Measurements from ENCODE around the gene CDH8. TPM values are rescaled to one million over a fixed set of nuclear protein-coding genes. Genes with fewer than 3 reads are reported as not detected.

Gene CDH8
- not detected for total RNA-seq

GRCh38 chr16:62036101-62036801 lies at the start of gene CDH8:
Gene CDH8, minus strand, starts transcription at chr16:62036438. Its CDS starts 15,035 bp downstream, at chr16:62021403.
- Mint-ChIP-seq H3K36me3 (ENCODE audit: insufficient read depth in 2 of 2) (peaks cover 1 to 5% of the 10 kb centered on the region in 2 donors), H3K27me3 (ENCODE audit: low read depth) (peaks cover 14% of the 10 kb centered on the region), H3K9me3 (peaks cover 1 to 3% of the 10 kb centered on the region in 2 donors), H3K4me1 (ENCODE audit: low read depth) (peaks cover 5% of the 10 kb centered on the region), H3K4me3 (no peak within 1 kb of the TSS), H3K27ac (no peak within 1 kb of the TSS)
- no peak for DNase-seq
- ATAC-seq (replicated peaks in 1 of 2), result no peak

GRCh38 chr16:62079236-62079635 lies 43.0 kb upstream of the CDH8 start:
- H3K9me3 Mint-ChIP-seq, result peaks cover 9 to 11% of the 10 kb centered on the region in 2 donors
- H3K4me1 Mint-ChIP-seq (ENCODE audit: low read depth), result no peaks in the 10 kb centered on the region
- DNase-seq, result no peak
- no peak for ATAC-seq (replicated peaks in 1 of 2)
- no peaks in the 10 kb centered on the region for H3K27me3 Mint-ChIP-seq (ENCODE audit: low read depth)
- no peak overlapping the region for H3K4me3 Mint-ChIP-seq
- no peaks in the 10 kb centered on the region for H3K36me3 Mint-ChIP-seq (ENCODE audit: insufficient read depth in 2 of 2)
- H3K27ac Mint-ChIP-seq, result no peak overlapping the region

- no peaks in the 10 kb centered on the region for H3K36me3 Mint-ChIP-seq (ENCODE audit: insufficient read depth in 2 of 2)
- H3K4me3 Mint-ChIP-seq, result no peak overlapping the region
- H3K27me3 Mint-ChIP-seq (ENCODE audit: low read depth), result no peaks in the 10 kb centered on the region
- ATAC-seq (replicated peaks in 1 of 2), result no peak
- H3K9me3 Mint-ChIP-seq, result peaks cover 9 to 14% of the 10 kb centered on the region in 2 donors
- H3K4me1 Mint-ChIP-seq (ENCODE audit: low read depth), result no peaks in the 10 kb centered on the region
- no peak for DNase-seq
- no peak overlapping the region for H3K27ac Mint-ChIP-seq
Observed at GRCh38 chr16:62077998-62078397, 41.8 kb upstream of the CDH8 start.

- no peak overlapping the region for H3K4me3 Mint-ChIP-seq
- peaks cover 12 to 17% of the 10 kb centered on the region in 2 donors for H3K9me3 Mint-ChIP-seq
- H3K36me3 Mint-ChIP-seq (ENCODE audit: insufficient read depth in 2 of 2), result peaks cover 0 to 2% of the 10 kb centered on the region in 2 donors
- ATAC-seq (replicated peaks in 1 of 2) (no peak), DNase-seq (no peak)
- no peaks in the 10 kb centered on the region for H3K4me1 Mint-ChIP-seq (ENCODE audit: low read depth)
- no peaks in the 10 kb centered on the region for H3K27me3 Mint-ChIP-seq (ENCODE audit: low read depth)
- H3K27ac Mint-ChIP-seq, result no peak overlapping the region
Observed at GRCh38 chr16:62076886-62077285, 40.6 kb upstream of the CDH8 start.

- ATAC-seq (replicated peaks in 1 of 2), result no peak
- H3K27ac Mint-ChIP-seq, result no peak overlapping the region
- H3K9me3 Mint-ChIP-seq, result peaks cover 6 to 8% of the 10 kb centered on the region in 2 donors
- no peaks in the 10 kb centered on the region for H3K27me3 Mint-ChIP-seq (ENCODE audit: low read depth)
- peaks cover 0 to 2% of the 10 kb centered on the region in 2 donors for H3K36me3 Mint-ChIP-seq (ENCODE audit: insufficient read depth in 2 of 2)
- H3K4me3 Mint-ChIP-seq, result no peak overlapping the region
- H3K4me1 Mint-ChIP-seq (ENCODE audit: low read depth), result no peaks in the 10 kb centered on the region
- DNase-seq, result no peak
Observed at GRCh38 chr16:62068747-62069146, 32.5 kb upstream of the CDH8 start.

- H3K27ac Mint-ChIP-seq, result no peak overlapping the region
- DNase-seq (no peak), ATAC-seq (replicated peaks in 1 of 2) (no peak)
- no peaks in the 10 kb centered on the region for H3K4me1 Mint-ChIP-seq (ENCODE audit: low read depth)
- no peaks in the 10 kb centered on the region for H3K27me3 Mint-ChIP-seq (ENCODE audit: low read depth)
- peaks cover 6 to 8% of the 10 kb centered on the region in 2 donors for H3K9me3 Mint-ChIP-seq
- H3K36me3 Mint-ChIP-seq (ENCODE audit: insufficient read depth in 2 of 2), result peaks cover 0 to 2% of the 10 kb centered on the region in 2 donors
- H3K4me3 Mint-ChIP-seq, result no peak overlapping the region
Observed at GRCh38 chr16:62067981-62068380, 31.7 kb upstream of the CDH8 start.

- no peaks in the 10 kb centered on the region for H3K27me3 Mint-ChIP-seq (ENCODE audit: low read depth)
- H3K4me3 Mint-ChIP-seq, result no peak overlapping the region
- peaks cover 2 to 4% of the 10 kb centered on the region in 2 donors for H3K9me3 Mint-ChIP-seq
- H3K27ac Mint-ChIP-seq, result no peak overlapping the region
- H3K4me1 Mint-ChIP-seq (ENCODE audit: low read depth), result no peaks in the 10 kb centered on the region
- DNase-seq, result no peak
- no peak for ATAC-seq (replicated peaks in 1 of 2)
- H3K36me3 Mint-ChIP-seq (ENCODE audit: insufficient read depth in 2 of 2), result no peaks in the 10 kb centered on the region
Observed at GRCh38 chr16:62067182-62067581, 30.9 kb upstream of the CDH8 start.

- H3K4me1 Mint-ChIP-seq (ENCODE audit: low read depth), result no peaks in the 10 kb centered on the region
- no peak overlapping the region for H3K27ac Mint-ChIP-seq
- H3K27me3 Mint-ChIP-seq (ENCODE audit: low read depth), result no peaks in the 10 kb centered on the region
- peaks cover 2 to 4% of the 10 kb centered on the region in 2 donors for H3K9me3 Mint-ChIP-seq
- ATAC-seq (replicated peaks in 1 of 2) (no peak), DNase-seq (no peak)
- H3K4me3 Mint-ChIP-seq, result no peak overlapping the region
- H3K36me3 Mint-ChIP-seq (ENCODE audit: insufficient read depth in 2 of 2), result no peaks in the 10 kb centered on the region
Observed at GRCh38 chr16:62066747-62067146, 30.5 kb upstream of the CDH8 start.

- no peak for ATAC-seq (replicated peaks in 1 of 2)
- no peaks in the 10 kb centered on the region for H3K4me1 Mint-ChIP-seq (ENCODE audit: low read depth)
Observed at GRCh38 chr16:62064173-62064572, 27.9 kb upstream of the CDH8 start.

GRCh38 chr16:62060089-62060488 lies 23.9 kb upstream of the CDH8 start:
- ATAC-seq (replicated peaks in 1 of 2) (no peak), DNase-seq (no peak)
- no peak overlapping the region for H3K4me3 Mint-ChIP-seq
- H3K27ac Mint-ChIP-seq, result no peak overlapping the region
- H3K36me3 Mint-ChIP-seq (ENCODE audit: insufficient read depth in 2 of 2), result no peaks in the 10 kb centered on the region
- H3K27me3 Mint-ChIP-seq (ENCODE audit: low read depth), result no peaks in the 10 kb centered on the region
- no peaks in the 10 kb centered on the region for H3K4me1 Mint-ChIP-seq (ENCODE audit: low read depth)
- peaks cover 7 to 9% of the 10 kb centered on the region in 2 donors for H3K9me3 Mint-ChIP-seq

More at GRCh38 chr16:62064173-62064572, 27.9 kb upstream of the CDH8 start:
- Mint-ChIP-seq H3K36me3 (ENCODE audit: insufficient read depth in 2 of 2) (no peaks in the 10 kb centered on the region), H3K9me3 (peaks cover 3 to 4% of the 10 kb centered on the region in 2 donors), H3K27me3 (ENCODE audit: low read depth) (no peaks in the 10 kb centered on the region), H3K4me3 (no peak overlapping the region), H3K27ac (no peak overlapping the region)
- no peak for DNase-seq

GRCh38 chr16:62059527-62059926 lies 23.3 kb upstream of the CDH8 start:
- ATAC-seq (replicated peaks in 1 of 2) (no peak), DNase-seq (no peak)
- Mint-ChIP-seq H3K4me1 (ENCODE audit: low read depth) (no peaks in the 10 kb centered on the region), H3K9me3 (peaks cover 9 to 11% of the 10 kb centered on the region in 2 donors), H3K36me3 (ENCODE audit: insufficient read depth in 2 of 2) (no peaks in the 10 kb centered on the region), H3K27me3 (ENCODE audit: low read depth) (no peaks in the 10 kb centered on the region), H3K4me3 (no peak overlapping the region), H3K27ac (no peak overlapping the region)

GRCh38 chr16:62058412-62058811 lies 22.2 kb upstream of the CDH8 start:
- Mint-ChIP-seq H3K27ac (no peak overlapping the region), H3K27me3 (ENCODE audit: low read depth) (no peaks in the 10 kb centered on the region), H3K4me1 (ENCODE audit: low read depth) (no peaks in the 10 kb centered on the region), H3K4me3 (no peak overlapping the region), H3K9me3 (peaks cover 12 to 13% of the 10 kb centered on the region in 2 donors), H3K36me3 (ENCODE audit: insufficient read depth in 2 of 2) (no peaks in the 10 kb centered on the region)
- DNase-seq, result no peak
- ATAC-seq (replicated peaks in 1 of 2), result no peak

- DNase-seq (no peak), ATAC-seq (replicated peaks in 1 of 2) (no peak)
- Mint-ChIP-seq H3K27ac (no peak overlapping the region), H3K36me3 (ENCODE audit: insufficient read depth in 2 of 2) (peaks cover 0 to 1% of the 10 kb centered on the region in 2 donors), H3K9me3 (peaks cover 10 to 13% of the 10 kb centered on the region in 2 donors), H3K4me3 (no peak overlapping the region), H3K4me1 (ENCODE audit: low read depth) (no peaks in the 10 kb centered on the region), H3K27me3 (ENCODE audit: low read depth) (no peaks in the 10 kb centered on the region)
Observed at GRCh38 chr16:62051942-62052341, 15.7 kb upstream of the CDH8 start.

GRCh38 chr16:62050793-62051192 lies 14.6 kb upstream of the CDH8 start:
- Mint-ChIP-seq H3K27ac (no peak overlapping the region), H3K9me3 (peaks cover 10 to 15% of the 10 kb centered on the region in 2 donors), H3K36me3 (ENCODE audit: insufficient read depth in 2 of 2) (peaks cover 0 to 1% of the 10 kb centered on the region in 2 donors), H3K4me1 (ENCODE audit: low read depth) (no peaks in the 10 kb centered on the region), H3K27me3 (ENCODE audit: low read depth) (no peaks in the 10 kb centered on the region), H3K4me3 (no peak overlapping the region)
- ATAC-seq (replicated peaks in 1 of 2) (no peak), DNase-seq (no peak)

Measured in activated T-cell treated with anti-CD3 and anti-CD28 coated beads, Interleukin-2, amount 50 U/mL, for 72 hours (primary cell).